Adrenal gland (tissue), 12 donors: ENCODE data around the gene PAPLN. TPM values are rescaled to one million over a fixed set of nuclear protein-coding genes. Genes with fewer than 3 reads are reported as not detected.

ENCODE experiments used
- DNase-seq, 7 donors: peaks; one replicate each; pipeline ENCODE4 v3.0.0-alpha.2; 2019 to 2020
- H3K27ac ChIP-seq, 5 donors: fragments of 200-600 bp; sonication (generic) in 4 of 5; 1 replicate in 3 of 5; 2 replicates in 2 of 5; pipeline versions ENCODE4 v1.5.1 to v1.8.0; 2016 to 2020; ENCODE audit warnings: mild to moderate bottlenecking in 1 of 5
- H3K27me3 ChIP-seq: fragments of 200-600 bp; 2 replicates; pipeline ENCODE4 v1.8.0; 2021
- H3K36me3 ChIP-seq, 2 donors: fragments of 200-600 bp; replicated peaks in 1 of 2; 1 replicate in 1 of 2; 2 replicates in 1 of 2; pipeline versions ENCODE4 v1.5.1 to v1.8.0; 2018 to 2022
- H3K4me1 ChIP-seq, 2 donors: fragments of 200-600 bp; replicated peaks in 1 of 2; 1 replicate in 1 of 2; 2 replicates in 1 of 2; pipeline versions ENCODE4 v1.5.1 to v1.8.0; 2018 to 2021
- H3K4me3 ChIP-seq, 4 donors: fragments of 200-600 bp; sonication (generic) in 3 of 4; one replicate each; pipeline ENCODE4 v1.5.1; 2016 to 2018
- H3K9me3 ChIP-seq, 3 donors: fragments of 200-600 bp; sonication (generic) in 1 of 3; replicated peaks in 1 of 3; 1 replicate in 2 of 3; 2 replicates in 1 of 3; pipeline versions ENCODE4 v1.5.1 to v1.8.0; 2016 to 2021
- CTCF ChIP-seq, 6 experiments: fragments of 450-650 bp in 4 of 6; fragments of 200-600 bp in 2 of 6; sonication (generic) in 1 of 6; IDR thresholded peaks; 1 replicate in 5 of 6; 2 replicates in 1 of 6; pipeline versions ENCODE4 v1.5.1 to v1.8.0; 2016 to 2021; ENCODE audit warnings: antibody characterized with exemption in 6 of 6, mild to moderate bottlenecking in 2 of 6, moderate library complexity in 1 of 6
- POLR2A ChIP-seq, 2 donors: fragments of 450-650 bp; IDR thresholded peaks; one replicate each; pipeline ENCODE4 v1.6.1; 2017; ENCODE audit warnings: antibody characterized with exemption in 2 of 2, mild to moderate bottlenecking in 2 of 2, moderate library complexity in 1 of 2
- WGBS, 4 donors: extraction: QIAGEN DNeasy Blood & Tissue Kit in 2 of 4; methylation state at CpG; one replicate each; pipeline versions ENCODE4 v1.1.5 to v1.1.7; 2013 to 2017; 5-methylcytosine and 5-hydroxymethylcytosine counted together
- intact Hi-C, 2 donors: fragments of 100-400 bp; cut with DNase I; formaldehyde crosslinking; loops; one replicate each; pipeline versions ENCODE4 v1.14.1 to v1.15.0; 2022 to 2023
- polyA plus RNA-seq, 3 donors: library from polyadenylated mRNA; stranded (reverse); fragments of 200-250 nt in 2 of 3; fragments of 350-450 nt in 1 of 3; fragmentation: Illumina TruSeq in 1 of 3; extraction: RNeasy Lipid Tissue Mini Kit (QIAGEN cat#74804) in 1 of 3; gene quantifications; one replicate each; pipeline ENCODE4 v1.2.3, GENCODE V29; 2013 to 2014
- total RNA-seq, 9 donors: library from RNA; depleted of rRNA in 4 of 9; stranded (reverse); fragments of >200 nt in 4 of 9; fragments of 120-200 nt in 1 of 9; fragmentation: NEBNext Ultra II Directional in 1 of 9; extraction: Animal tissue kit (Norgen Biotek cat#: 25700) in 1 of 9; gene quantifications; one replicate each; pipeline versions ENCODE4 v1.1.0 to v1.2.4, GENCODE V29; 2013 to 2023
- donor health status: healthy with polysubstance abuse.
- donor health status: Bipolar disorder and iron deficiency.
- donor health status: DM: yes; HTN: yes; CAD: no.
- donor health status: DM: no; HTN: no; CAD: no.
- donor health status: DM: no; HTN: no; CAD: no.
- donor health status: DM: yes; HTN: yes; CAD: no.

PAPLN gene
- total and polyA plus RNA-seq, 12 donors, result 4.2 to 33.6 (median 12.5) TPM

- H3K36me3 ChIP-seq, result no peaks in the 10 kb centered on the region
- intact Hi-C loops, result no loop called here
- H3K27me3 ChIP-seq, result no peaks in the 10 kb centered on the region
- 78 to 90% (median 81%) methylated on average over 7 of the region's 7 CpGs for WGBS, 4 donors
- H3K9me3 ChIP-seq, result no peaks in the 10 kb centered on the region
- no peak for DNase-seq
- peaks cover 5 to 8% of the 10 kb centered on the region in 2 donors for H3K4me1 ChIP-seq
- TF ChIP-seq POLR2A (IDR thresholded peaks at IDR 0.05) (no peak), CTCF (IDR thresholded peaks at IDR 0.05) (no peak)
- no peak overlapping the region for H3K4me3 ChIP-seq
- no peak overlapping the region for H3K27ac ChIP-seq
Measured at GRCh38 chr14:73266317-73266716, 29.0 kb downstream of the PAPLN start.

DNA sequence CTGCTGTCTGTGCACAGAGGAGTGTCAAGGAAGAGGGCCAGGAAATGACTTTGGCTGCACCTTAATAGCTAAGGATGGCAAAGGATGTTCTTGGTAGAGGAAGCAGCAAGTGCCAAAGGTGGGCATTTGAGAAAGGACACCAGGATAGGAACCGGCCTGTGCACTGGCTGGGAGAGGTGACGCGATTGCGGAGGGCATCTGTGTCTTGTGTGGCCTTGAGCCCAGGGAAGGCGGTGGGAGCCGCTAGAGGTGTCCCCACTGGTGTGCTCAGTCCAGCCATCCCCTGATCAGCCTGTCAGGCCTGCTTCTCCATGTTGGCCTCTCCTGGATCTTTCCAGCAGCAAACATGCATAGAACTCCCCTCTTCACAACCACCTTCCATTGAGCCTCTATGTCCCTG lies 30.2 kb downstream of the PAPLN start:
- no peaks in the 10 kb centered on the region for H3K9me3 ChIP-seq
- H3K4me3 ChIP-seq, result no peak overlapping the region
- 90 to 98% (median 93%) methylated on average over 6 of the region's 6 CpGs for WGBS, 4 donors
- TF ChIP-seq CTCF (IDR thresholded peaks at IDR 0.05) (no peak), POLR2A (IDR thresholded peaks at IDR 0.05) (no peak)
- no peak overlapping the region for H3K27ac ChIP-seq
- H3K27me3 ChIP-seq, result no peaks in the 10 kb centered on the region
- intact Hi-C loops, result no loop called here
- H3K4me1 ChIP-seq, result peaks cover 5 to 8% of the 10 kb centered on the region in 2 donors
- H3K36me3 ChIP-seq, result no peaks in the 10 kb centered on the region
- DNase-seq, result peak in 1 of 7 donors; percentile 47

DNA sequence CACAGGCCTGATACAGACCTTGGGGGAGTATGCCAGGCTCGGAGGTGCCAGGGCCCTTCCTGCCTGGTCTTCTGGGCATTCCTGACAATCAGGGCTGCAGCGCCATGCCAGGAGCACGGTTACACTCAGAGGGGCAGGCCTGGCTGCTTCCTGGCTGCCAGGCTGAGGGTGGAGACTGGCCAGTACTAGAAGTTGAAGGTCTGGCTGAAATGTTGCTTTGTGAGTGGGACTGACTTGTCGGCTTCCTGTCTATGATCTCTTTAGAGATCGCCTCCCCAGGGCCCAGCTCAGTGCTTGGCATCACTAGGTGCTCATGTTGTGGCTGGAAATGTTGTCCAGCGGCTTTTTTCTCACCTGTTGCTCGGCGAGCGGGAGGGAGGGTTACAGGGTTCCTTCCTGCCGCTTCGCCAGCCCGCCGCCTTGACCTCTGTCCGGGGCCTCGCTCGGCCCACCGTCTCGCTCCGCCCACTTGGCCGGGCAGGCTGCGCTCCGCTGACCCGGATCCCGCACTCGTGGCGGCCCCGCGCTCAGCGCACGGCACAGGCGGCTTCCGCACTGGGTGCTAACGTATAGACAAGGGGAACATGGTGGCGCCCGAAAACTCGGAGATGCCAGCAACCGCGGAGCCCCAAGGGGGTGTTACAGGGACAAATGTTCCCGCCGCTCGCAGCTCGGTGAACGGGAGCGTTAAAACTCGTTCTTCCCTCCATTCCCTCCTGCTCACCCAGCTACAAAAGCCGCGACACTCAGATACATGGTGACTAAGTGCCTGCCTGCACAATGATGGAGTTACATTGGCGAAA lies 32.6 kb downstream of the PAPLN start:
- TF ChIP-seq CTCF (IDR thresholded peaks at IDR 0.05) (no peak), POLR2A (IDR thresholded peaks at IDR 0.05) (peak; percentile 13 to 14)
- peak; percentile 57 to 72 (median 63) for DNase-seq
- Histone ChIP-seq H3K9me3 (no peaks in the 10 kb centered on the region), H3K4me1 (peaks cover 5 to 8% of the 10 kb centered on the region in 2 donors), H3K27me3 (no peaks in the 10 kb centered on the region), H3K4me3 (peak overlapping the region in 2 of 4 donors; percentile 49 to 57), H3K36me3 (peaks cover 0 to 5% of the 10 kb centered on the region in 2 donors), H3K27ac (peak overlapping the region in 4 of 5 donors; percentile 2 to 79 (median 58))
- WGBS, 4 donors, result 8 to 35% (median 9%) methylated on average over 6 to 48 of the region's 48 CpGs
- intact Hi-C loops, result no loop called here

DNA sequence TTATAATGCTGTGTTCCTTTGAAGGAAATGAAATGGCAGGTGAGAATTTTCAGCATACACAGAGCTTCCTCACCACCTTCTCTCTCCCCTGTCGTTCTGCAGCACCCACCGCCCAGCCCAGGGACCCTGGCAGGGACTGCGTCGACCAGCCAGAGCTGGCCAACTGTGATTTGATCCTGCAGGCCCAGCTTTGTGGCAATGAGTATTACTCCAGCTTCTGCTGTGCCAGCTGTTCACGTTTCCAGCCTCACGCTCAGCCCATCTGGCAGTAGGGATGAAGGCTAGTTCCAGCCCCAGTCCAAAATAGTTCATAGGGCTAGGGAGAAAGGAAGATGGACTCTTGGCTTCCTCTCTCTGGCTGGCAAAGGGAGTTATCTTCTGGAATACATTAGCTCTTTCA lies 35.1 kb downstream of the PAPLN start:
- TF ChIP-seq POLR2A (IDR thresholded peaks at IDR 0.05) (no peak), CTCF (IDR thresholded peaks at IDR 0.05) (no peak)
- no peak overlapping the region for H3K27ac ChIP-seq
- peaks cover 0 to 29% of the 10 kb centered on the region in 2 donors for H3K36me3 ChIP-seq
- no peaks in the 10 kb centered on the region for H3K27me3 ChIP-seq
- intact Hi-C loops, result no loop called here
- H3K4me1 ChIP-seq, result peaks cover 5 to 8% of the 10 kb centered on the region in 2 donors
- no peaks in the 10 kb centered on the region for H3K9me3 ChIP-seq
- DNase-seq, result no peak
- no peak overlapping the region for H3K4me3 ChIP-seq
- 80 to 90% (median 87%) methylated on average over 6 of the region's 6 CpGs for WGBS, 4 donors
